GM19238 (cell line): ENCODE results near the gene GNAO1.

Experiments
- DNase-seq: peaks from one replicate; pipeline ENCODE4 v3.0.0; 2011; ENCODE audit warnings: low spot score; ENCODE audit not compliant: insufficient read length

The GNAO1 gene

GRCh38 chr16:56311208-56312027 lies 120.1 kb downstream of the GNAO1 start:
- DNase-seq: no peak

DNA sequence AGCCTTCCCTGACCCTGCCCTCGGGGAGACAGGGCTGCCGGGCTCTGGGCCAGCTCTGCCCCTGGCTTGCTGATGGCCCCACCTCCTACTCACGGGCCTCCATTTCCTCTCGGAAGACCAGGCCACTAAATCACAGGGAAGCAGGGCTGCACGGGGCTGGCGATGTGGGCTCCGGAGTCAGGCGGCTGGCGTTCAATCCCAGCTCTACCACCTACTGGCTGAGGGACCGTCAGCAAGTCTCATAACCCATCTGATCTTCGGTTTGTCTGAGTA lies 120.7 kb downstream of the GNAO1 start:
- DNase-seq: no peak

- DNase-seq: no peak
Observed at GRCh38 chr16:56312556-56312955, 121.3 kb downstream of the GNAO1 start.

DNA sequence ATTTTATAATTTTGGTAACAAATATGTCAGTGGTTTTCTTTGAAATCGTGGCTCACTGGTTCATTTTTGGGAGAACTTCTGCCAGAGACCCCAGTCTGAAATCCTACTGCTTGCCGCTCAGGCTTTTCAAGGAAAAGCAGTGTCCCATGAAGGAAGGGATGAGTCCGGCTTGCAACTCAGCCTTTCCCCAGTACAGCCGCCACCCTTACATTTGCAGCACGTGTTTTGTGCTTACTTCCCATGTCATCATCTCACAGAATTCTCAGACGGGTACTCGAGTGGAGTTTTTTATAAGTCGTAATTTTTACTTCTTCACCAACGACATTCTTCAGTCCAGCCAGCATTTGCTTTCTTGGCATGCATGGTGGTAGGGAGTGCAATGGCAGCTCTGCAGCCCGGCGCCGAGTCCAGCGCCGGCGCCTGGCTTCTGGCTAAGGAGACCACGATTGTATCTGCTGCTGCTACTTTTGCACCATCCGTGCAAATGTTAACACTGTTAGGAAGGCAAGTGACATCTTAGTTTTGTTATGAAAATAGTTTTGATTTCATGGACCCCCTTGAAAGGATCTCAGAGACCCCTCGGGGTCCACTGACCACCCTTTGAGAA lies 123.1 kb downstream of the GNAO1 start:
- DNase-seq: no peak

GRCh38 chr16:56315955-56316354 lies 124.7 kb downstream of the GNAO1 start:
- no peak for DNase-seq

DNA sequence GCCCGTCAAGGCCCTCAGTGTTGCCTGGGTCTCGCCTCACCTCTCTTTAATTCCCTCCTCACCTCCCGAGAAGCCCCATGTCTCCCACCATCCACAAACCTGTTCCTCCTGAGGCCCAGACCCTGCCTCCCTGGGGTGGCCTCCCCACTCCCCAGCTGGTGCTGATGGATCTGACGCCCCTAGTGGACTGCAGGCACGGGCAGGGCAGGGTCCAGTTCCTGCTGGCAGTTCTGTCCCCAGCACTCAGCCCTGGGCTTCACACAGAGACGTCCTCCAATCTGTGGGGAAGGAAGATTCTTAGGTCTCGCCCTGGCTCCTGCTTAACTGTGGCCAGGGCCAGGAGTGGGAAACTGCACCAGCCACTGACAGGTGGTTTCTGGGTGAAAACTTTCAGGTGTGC lies 125.3 kb downstream of the GNAO1 start:
- DNase-seq: no peak

GRCh38 chr16:56317998-56318826 lies 126.9 kb downstream of the GNAO1 start:
- DNase-seq: peak; percentile 92

- no peak for DNase-seq
Observed at GRCh38 chr16:56318827-56319140, 127.5 kb downstream of the GNAO1 start.

DNA sequence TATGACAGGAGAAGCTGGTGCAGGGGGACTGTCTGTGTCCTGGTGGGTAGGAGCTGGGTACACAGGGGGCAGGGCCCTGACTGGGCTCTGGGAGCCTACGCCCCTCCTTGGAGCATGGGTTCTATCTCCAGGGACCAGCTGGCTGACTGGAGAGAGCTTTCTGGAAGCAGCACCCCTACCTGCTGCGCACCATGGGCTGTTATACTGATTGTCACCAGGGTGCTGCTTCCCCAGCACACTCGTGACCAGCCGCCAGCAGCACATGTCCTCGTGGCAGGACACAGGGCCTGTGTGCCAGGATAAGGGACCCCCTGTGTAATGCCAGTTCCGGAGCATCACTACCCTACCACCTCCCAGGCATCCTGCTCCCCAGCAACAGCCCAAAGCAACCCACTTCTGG lies 128.1 kb downstream of the GNAO1 start:
- DNase-seq: no peak

DNA sequence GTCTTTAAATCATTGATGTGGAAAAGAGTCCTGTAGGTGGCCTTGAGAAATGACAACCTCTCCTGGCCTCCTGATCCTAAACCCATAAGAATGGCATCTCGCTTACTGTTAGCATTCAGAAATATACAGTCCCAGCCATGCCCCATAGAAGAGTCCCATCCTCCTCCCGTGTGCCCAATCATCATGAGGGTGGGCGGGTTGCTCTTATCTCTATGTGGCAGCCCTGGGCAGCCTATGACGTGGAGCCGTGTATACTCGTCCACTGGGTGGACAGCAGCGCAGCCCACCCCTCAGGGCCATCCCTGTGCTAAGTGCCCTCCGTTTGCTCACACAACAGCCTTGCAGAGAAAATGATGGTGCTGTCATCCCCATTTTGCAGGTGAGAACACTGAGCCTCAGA lies 128.8 kb downstream of the GNAO1 start:
- no peak for DNase-seq

- no peak for DNase-seq
Observed at GRCh38 chr16:56320811-56321558, 129.7 kb downstream of the GNAO1 start.

GRCh38 chr16:56321571-56321970 lies 130.3 kb downstream of the GNAO1 start:
- DNase-seq: no peak

- no peak for DNase-seq
Observed at GRCh38 chr16:56324406-56324805, 133.1 kb downstream of the GNAO1 start.

- no peak for DNase-seq
Observed at GRCh38 chr16:56325956-56326355, 134.7 kb downstream of the GNAO1 start.

DNA sequence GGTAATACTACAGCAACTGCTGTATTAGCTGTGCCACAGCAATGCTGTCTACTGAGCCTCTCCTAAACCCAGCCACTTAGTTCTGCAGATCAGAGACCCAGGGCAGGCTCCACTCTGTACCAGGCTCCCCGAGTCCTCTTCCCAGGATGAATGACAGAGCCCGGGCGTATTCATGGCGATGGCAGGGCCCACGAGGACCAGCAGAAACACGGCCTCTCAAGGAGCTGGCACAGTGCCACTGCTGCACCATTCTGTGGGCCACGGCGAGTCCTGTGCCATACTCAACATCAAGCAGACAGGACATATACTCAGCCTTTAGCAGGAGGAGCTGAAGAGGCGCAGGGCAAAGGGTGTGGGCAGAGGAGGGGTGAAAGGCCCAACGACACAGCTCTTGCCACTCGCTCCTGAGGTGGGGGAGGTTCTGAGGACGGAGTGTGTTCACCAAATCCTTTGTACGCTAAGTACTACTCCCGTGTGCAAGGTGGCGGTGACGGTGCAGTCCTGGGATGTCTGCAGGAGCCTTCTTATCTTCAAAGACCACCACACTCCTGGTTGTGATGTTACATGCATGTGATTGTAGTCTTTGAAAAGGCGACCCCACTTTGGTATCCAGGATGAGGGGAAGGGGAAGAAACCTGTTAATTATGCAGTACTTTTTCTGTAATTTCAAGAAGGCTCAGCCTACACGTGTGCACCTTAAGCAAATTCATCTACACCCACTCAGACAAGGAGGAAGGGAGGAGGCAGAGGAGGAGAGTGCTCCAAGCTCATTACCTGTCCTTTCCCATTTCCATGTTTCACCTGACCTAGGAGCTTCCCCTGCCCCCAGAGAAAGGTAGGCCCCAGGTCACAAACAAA lies 136.0 kb downstream of the GNAO1 start:
- DNase-seq: no peak

DNA sequence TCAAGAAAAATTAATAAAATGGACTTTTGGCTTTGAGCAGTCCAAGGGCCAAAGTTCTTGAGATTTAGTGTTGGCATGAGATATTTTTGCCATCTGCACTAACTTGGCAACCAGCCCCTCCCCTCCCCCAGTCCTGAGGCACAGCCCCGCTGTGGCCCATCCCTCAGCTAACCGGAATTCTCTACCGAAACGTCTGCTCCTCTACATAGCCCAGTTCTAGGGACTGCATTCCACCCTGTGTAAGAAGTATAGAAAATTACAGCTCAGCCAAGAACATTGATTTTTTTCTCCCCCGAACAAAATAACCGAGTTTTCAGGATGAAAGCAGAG lies 136.6 kb downstream of the GNAO1 start:
- no peak for DNase-seq

DNA sequence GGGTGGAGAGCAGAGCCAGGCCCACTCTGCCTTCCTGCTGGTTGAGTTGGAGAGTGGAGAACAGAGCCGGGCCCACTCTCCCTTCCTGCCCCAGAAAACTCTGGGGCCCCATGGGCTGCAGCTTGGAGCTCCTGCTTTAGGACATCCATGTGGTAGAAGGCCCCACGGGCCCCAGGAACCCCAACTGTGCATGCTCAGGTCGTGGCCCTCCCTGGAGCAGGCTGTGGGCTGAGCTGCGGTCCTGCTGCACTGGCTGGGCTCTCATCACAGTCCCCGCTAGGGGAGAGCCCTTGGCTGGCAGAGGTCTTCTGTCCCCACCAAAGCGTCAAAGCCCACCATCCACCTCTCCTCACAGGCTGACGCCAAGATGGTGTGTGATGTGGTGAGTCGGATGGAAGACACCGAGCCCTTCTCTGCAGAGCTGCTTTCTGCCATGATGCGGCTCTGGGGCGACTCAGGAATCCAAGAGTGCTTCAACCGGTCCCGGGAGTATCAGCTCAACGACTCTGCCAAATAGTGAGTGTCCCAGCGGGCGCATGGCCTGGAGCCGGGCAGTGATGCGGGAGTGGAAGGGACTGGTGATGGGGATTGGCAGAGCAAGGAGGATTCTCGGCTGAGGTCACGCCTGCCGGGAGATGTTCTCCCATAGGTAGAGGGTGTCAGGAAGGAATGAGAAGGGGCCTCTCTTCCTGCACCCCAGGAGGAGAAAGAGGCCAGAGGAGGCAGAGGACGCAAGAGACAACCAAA lies 137.2 kb downstream of the GNAO1 start:
- DNase-seq: no peak

DNA sequence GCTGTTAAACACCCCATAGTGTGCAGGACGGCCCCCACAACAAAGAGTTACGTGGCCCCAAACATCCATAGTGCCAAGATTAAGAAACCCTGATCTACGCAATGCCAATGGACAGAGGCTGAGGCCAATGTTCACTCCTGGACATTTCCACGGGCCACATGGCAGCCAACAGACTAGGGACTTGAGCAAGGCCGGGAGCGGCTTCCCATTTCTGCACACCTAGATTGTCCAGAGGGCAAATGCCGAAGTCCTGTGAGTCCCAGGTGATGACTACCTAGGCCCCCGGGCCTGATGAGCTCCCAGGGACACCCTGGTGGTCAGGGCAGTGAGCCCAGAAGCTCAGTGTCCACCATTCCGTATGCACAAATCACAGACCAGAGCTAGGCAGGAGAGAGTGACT lies 138.6 kb downstream of the GNAO1 start:
- DNase-seq: no peak

- no peak for DNase-seq
Observed at GRCh38 chr16:56330476-56330875, 139.2 kb downstream of the GNAO1 start.

DNA sequence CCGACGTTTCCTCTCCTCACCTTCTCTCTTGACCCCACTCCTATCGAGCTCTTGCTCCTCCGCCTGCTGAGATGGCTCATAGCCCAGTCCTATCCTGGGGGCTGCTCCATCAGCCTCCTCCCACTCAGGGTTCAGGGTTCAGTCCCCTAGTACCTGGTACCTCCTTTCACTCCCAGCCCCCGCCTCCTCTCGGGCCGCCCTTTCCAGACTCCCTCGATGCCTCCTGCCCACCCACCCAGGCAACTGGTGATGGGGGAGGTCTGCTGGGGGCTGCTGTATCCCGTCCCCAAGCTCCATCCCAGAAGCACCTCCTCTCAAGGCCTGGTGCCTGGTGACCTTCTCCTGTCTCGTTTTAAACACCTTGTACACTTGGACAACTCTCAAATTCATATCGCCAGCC lies 140.1 kb downstream of the GNAO1 start:
- no peak for DNase-seq
